HG02884 (cell line): Measurements from ENCODE around the gene RAD50.
"Not testable (repeated sequence)": the region's sequence is repeated elsewhere in the genome, so short reads cannot be mapped to it uniquely, and the experiment has no call there.

Experiments used
- ATAC-seq: cut with Tn5 transposase; IDR thresholded peaks from one replicate; pipeline ENCODE4 v1.9.1; 2021; ENCODE audit warnings: mild to moderate bottlenecking, moderate library complexity; ENCODE audit not compliant: unreplicated experiment

The RAD50 gene

DNA sequence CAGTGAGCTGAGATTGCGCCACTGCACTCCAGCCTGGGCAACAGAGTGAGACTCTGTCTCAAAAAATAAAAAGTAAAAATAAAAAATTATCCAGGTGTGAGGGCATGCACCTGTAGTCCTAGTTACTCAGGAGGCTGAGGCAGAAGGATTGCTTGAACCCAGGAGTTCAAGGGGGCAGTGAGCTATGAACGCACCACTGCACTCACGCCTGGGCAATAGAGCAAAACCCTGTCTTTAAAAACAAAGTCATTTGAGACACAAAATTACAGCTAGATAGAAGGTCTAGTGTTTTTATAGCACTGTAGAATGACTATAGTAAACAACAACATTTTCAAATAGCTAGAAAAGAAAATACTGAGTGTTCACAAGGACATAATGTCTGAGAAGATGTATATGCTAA lies 133.4 kb downstream of the RAD50 start:
- no peak for ATAC-seq

DNA sequence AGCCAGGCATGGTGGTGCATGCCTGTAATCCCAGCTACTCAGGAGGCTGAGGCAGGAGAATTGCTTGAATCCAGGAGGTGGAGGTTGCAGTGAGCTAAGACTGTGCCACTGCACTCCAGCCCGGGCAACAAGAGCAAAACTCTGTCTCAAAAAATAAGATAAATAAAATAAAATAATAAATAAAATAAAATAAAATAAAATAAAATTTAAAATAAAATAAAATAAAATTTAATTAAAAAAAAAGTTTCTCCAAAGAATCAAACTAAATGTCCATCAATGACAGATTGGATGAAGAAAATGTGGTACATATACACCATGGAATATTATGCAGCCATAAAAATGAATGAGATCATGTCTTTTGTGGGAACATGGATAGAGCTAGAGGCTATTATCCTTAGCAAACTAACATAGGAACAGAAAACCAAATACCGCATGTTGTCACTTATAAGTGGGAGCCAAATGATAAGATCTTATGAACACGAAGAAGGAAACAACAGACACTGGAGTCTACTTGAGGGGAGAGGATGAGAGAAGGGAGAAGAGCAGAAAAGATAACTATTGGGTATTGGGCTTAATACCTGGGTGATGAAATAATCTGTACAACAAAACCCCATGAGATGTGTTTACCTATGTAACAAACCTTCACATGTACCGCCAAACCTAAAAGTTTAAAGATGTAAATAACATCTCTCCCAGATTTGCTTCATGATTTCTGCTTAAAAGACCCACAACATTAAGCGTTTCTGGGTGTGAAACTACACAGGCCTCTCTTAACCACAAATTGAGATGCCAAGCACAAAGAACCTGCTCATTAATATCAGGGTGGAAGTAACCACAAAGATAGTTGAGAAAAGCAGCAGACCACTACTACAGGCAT lies 135.2 kb downstream of the RAD50 start:
- not testable (repeated sequence) for ATAC-seq

DNA sequence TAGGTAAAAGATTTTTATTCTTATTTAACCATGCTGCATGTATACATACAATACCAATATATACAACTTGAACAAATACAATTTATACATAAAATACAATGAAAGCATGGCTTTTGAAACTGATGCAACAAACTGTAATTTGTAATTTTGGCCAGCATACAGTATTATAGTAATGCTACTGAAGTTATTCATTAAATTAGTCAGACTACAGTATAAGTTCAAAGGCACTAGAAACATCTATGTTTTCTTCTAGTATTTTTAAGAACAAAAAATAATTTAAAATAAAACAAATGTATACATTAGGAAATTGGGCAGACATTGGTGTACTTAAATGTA lies 135.8 kb downstream of the RAD50 start:
- ATAC-seq = no peak
